GOT3 (cell line): Measurements from ENCODE around the gene DCTN1.
"Not testable (repeated sequence)": the region's sequence is repeated elsewhere in the genome, so short reads cannot be mapped to it uniquely, and the experiment has no call there.

ENCODE experiments used
- DNase-seq: peaks from one replicate; lab custom pipeline; 2025; ENCODE audit warnings: mixed read lengths; lab: John Stamatoyannopoulos, UW

The DCTN1 gene

GRCh38 chr2:74369976-74370375 lies 10.1 kb downstream of the DCTN1 start:
- no peak for DNase-seq

- no peak for DNase-seq
Measured at GRCh38 chr2:74368499-74368898, 11.6 kb downstream of the DCTN1 start.

- DNase-seq, result no peak
Measured at GRCh38 chr2:74367789-74368188, 12.3 kb downstream of the DCTN1 start.

GRCh38 chr2:74366036-74366435 lies 14.1 kb downstream of the DCTN1 start:
- no peak for DNase-seq

GRCh38 chr2:74364533-74365505 lies 15.3 kb downstream of the DCTN1 start:
- no peak for DNase-seq

- DNase-seq, result no peak
Measured at GRCh38 chr2:74361327-74361726, 18.8 kb downstream of the DCTN1 start.

GRCh38 chr2:74357627-74358026 lies 22.5 kb downstream of the DCTN1 start:
- no peak for DNase-seq

- DNase-seq, result no peak
Measured at GRCh38 chr2:74349889-74350288, 30.2 kb downstream of the DCTN1 start.

GRCh38 chr2:74347742-74348141 lies 32.4 kb downstream of the DCTN1 start:
- DNase-seq, result no peak

- DNase-seq, result no peak
Measured at GRCh38 chr2:74347303-74347702, 32.8 kb downstream of the DCTN1 start.

- DNase-seq, result no peak
Measured at GRCh38 chr2:74345272-74345943, 34.7 kb downstream of the DCTN1 start.

GRCh38 chr2:74343316-74343715 lies 36.8 kb downstream of the DCTN1 start, which contains the start of gene SLC4A5:
TSS of gene SLC4A5 (minus strand) at chr2:74343416. CDS start at chr2:74315023, 28,393 bp downstream.
- DNase-seq, result no peak

- DNase-seq, result not testable (repeated sequence)
Measured at GRCh38 chr2:74336227-74336626, 43.9 kb downstream of the DCTN1 start.

GRCh38 chr2:74334931-74335333 lies 45.2 kb downstream of the DCTN1 start:
- no peak for DNase-seq

GRCh38 chr2:74333896-74334586 lies 46.1 kb downstream of the DCTN1 start:
- no peak for DNase-seq

GRCh38 chr2:74333175-74333574 lies 46.9 kb downstream of the DCTN1 start:
- DNase-seq, result no peak

GRCh38 chr2:74332550-74333174 lies 47.4 kb downstream of the DCTN1 start:
- DNase-seq, result no peak

GRCh38 chr2:74328573-74328972 lies 51.5 kb downstream of the DCTN1 start:
- DNase-seq, result no peak

- no peak for DNase-seq
Measured at GRCh38 chr2:74328074-74328473, 52.0 kb downstream of the DCTN1 start.

GRCh38 chr2:74327627-74328026 lies 52.5 kb downstream of the DCTN1 start:
- no peak for DNase-seq

GRCh38 chr2:74327199-74327598 lies 52.9 kb downstream of the DCTN1 start:
- no peak for DNase-seq

GRCh38 chr2:74325815-74326214 lies 54.3 kb downstream of the DCTN1 start:
- no peak for DNase-seq
